Spleen (tissue), 11 donors: ENCODE data around the gene OOSP3. TPM values are rescaled to one million over a fixed set of nuclear protein-coding genes. Genes with fewer than 3 reads are reported as not detected.

Source experiments
- DNase-seq: peaks from one replicate; pipeline ENCODE4 v3.0.0-alpha.2; 2020
- H3K27ac ChIP-seq, 8 donors: fragments of 200-600 bp; sonication (generic) in 7 of 8; 1 replicate in 4 of 8; 2 replicates in 4 of 8; pipeline versions ENCODE4 v1.5.0 to v1.8.0; 2016 to 2021; ENCODE audit warnings: inconsistent platforms in 4 of 8, mild to moderate bottlenecking in 4 of 8, moderate library complexity in 1 of 8
- H3K27me3 ChIP-seq, 7 donors: fragments of 200-600 bp; sonication (generic) in 6 of 7; replicated peaks in 1 of 7; 1 replicate in 4 of 7; 2 replicates in 3 of 7; pipeline versions ENCODE4 v1.5.0 to v1.8.0; 2016 to 2021; ENCODE audit warnings: inconsistent platforms in 3 of 7, mild to moderate bottlenecking in 1 of 7
- H3K36me3 ChIP-seq, 6 donors: fragments of 200-600 bp; sonication (generic) in 5 of 6; 1 replicate in 4 of 6; 2 replicates in 2 of 6; pipeline versions ENCODE4 v1.5.0 to v1.8.0; 2016 to 2021; ENCODE audit warnings: inconsistent platforms in 2 of 6
- H3K4me1 ChIP-seq, 6 donors: fragments of 200-600 bp; sonication (generic) in 5 of 6; 1 replicate in 3 of 6; 2 replicates in 3 of 6; pipeline versions ENCODE4 v1.5.0 to v1.8.0; 2016 to 2021; ENCODE audit warnings: inconsistent platforms in 3 of 6
- H3K4me3 ChIP-seq, 8 donors: fragments of 200-600 bp; sonication (generic) in 7 of 8; 1 replicate in 4 of 8; 2 replicates in 4 of 8; pipeline versions ENCODE4 v1.5.0 to v1.8.0; 2016 to 2021; ENCODE audit warnings: inconsistent platforms in 4 of 8, mild to moderate bottlenecking in 4 of 8, moderate library complexity in 2 of 8
- H3K9me3 ChIP-seq, 8 donors: fragments of 200-600 bp; sonication (generic) in 7 of 8; 1 replicate in 4 of 8; 2 replicates in 4 of 8; pipeline versions ENCODE4 v1.5.0 to v1.8.0; 2016 to 2021; ENCODE audit warnings: inconsistent platforms in 4 of 8
- POLR2A ChIP-seq, 3 donors: fragments of 450-650 bp; IDR thresholded peaks; one replicate each; pipeline ENCODE4 v1.5.1; 2017; ENCODE audit warnings: antibody characterized with exemption in 3 of 3, mild to moderate bottlenecking in 1 of 3
- POLR2AphosphoS5 ChIP-seq, 3 donors: sonication (generic); formaldehyde crosslinking; IDR thresholded peaks; one replicate each; pipeline ENCODE4 v1.5.1; 2017; ENCODE audit warnings: antibody characterized with exemption in 3 of 3
- WGBS, 5 donors: extraction: QIAGEN DNeasy Blood & Tissue Kit in 3 of 5; methylation state at CpG; one replicate each; pipeline versions ENCODE4 v1.1.5 to v1.1.7; 2013 to 2018; 5-methylcytosine and 5-hydroxymethylcytosine counted together
- intact Hi-C: fragments of 100-400 bp; cut with DNase I; formaldehyde crosslinking; loops from one replicate; pipeline ENCODE4 v1.15.0; 2023; ENCODE audit warnings: low total_unique reads
- polyA plus RNA-seq, 3 donors: library from polyadenylated mRNA; stranded (reverse); fragments of 200-250 nt; gene quantifications; one replicate each; pipeline ENCODE4 v1.2.1, GENCODE V29; 2013
- total RNA-seq, 7 donors: library from RNA; depleted of rRNA in 3 of 7; stranded (reverse); fragments of >200 nt in 3 of 7; fragmentation: NEBNext Ultra II Directional in 4 of 7; extraction: Animal tissue kit (Norgen Biotek cat#: 25700) in 4 of 7; gene quantifications; one replicate each; pipeline versions ENCODE4 v1.1.0 to v1.2.1, GENCODE V29; 2016 to 2021
- TF ChIP-seq, protein P1 (sequence below), 11 experiments: fragments of 200-600 bp in 7 of 11; fragments of 450-650 bp in 4 of 11; sonication (generic) in 4 of 11; IDR thresholded peaks in 8 of 11; conservative IDR thresholded peaks in 3 of 11; 1 replicate in 7 of 11; 2 replicates in 4 of 11; pipeline versions ENCODE4 v1.4.0 to v1.8.0; 2016 to 2021; ENCODE audit warnings: antibody characterized with exemption in 11 of 11, inconsistent platforms in 4 of 11, mild to moderate bottlenecking in 1 of 11
- donor health status: healthy with polysubstance abuse.
- donor health status: DM: no; HTN: no; CAD: no; lungs with moderate emphysema.
- donor health status: DM: no; HTN: no; CAD: no.
- donor health status: Bipolar disorder and iron deficiency.
- donor health status: healthy.
- donor health status: DM: no; HTN: no; CAD: no.
- donor health status: DM: yes; HTN: yes; CAD: no.

Gene OOSP3
- total and polyA plus RNA-seq, 10 donors, result not detected

DNA sequence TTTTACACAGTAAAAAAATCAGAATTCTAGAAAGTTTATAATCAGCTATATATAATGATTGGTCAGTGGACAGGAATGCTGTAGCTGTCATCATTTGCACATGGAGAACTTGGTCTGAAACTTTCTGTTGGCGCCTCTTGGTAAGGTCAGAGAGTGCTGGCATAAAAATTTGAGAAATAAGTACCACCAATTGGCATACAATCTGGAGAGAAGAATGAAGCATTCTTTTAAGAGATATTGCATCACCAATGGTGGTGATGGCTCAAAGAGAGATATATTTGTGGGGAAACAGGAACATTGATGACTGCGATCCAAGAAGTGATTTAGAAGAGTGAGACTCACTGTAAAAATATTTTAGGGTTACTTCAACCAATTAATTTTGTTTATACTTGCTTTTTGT, 39.9 kb downstream of the OOSP3 start:
- H3K4me1 ChIP-seq, result no peaks in the 10 kb centered on the region
- DNase-seq, result no peak
- peaks cover 2 to 41% (median 28%) of the 10 kb centered on the region in 8 donors for H3K9me3 ChIP-seq
- intact Hi-C loops, result no loop called here
- WGBS, 5 donors, result 85 to 92% (median 89%) methylated on average over 2 of the region's 2 CpGs
- no peaks in the 10 kb centered on the region for H3K36me3 ChIP-seq
- no peak overlapping the region for H3K27ac ChIP-seq
- no peak overlapping the region for H3K4me3 ChIP-seq
- H3K27me3 ChIP-seq, result no peaks in the 10 kb centered on the region
- no peak for TF ChIP-seq POLR2AphosphoS5 (IDR thresholded peaks at IDR 0.05)
- TF ChIP-seq, protein P1, sequence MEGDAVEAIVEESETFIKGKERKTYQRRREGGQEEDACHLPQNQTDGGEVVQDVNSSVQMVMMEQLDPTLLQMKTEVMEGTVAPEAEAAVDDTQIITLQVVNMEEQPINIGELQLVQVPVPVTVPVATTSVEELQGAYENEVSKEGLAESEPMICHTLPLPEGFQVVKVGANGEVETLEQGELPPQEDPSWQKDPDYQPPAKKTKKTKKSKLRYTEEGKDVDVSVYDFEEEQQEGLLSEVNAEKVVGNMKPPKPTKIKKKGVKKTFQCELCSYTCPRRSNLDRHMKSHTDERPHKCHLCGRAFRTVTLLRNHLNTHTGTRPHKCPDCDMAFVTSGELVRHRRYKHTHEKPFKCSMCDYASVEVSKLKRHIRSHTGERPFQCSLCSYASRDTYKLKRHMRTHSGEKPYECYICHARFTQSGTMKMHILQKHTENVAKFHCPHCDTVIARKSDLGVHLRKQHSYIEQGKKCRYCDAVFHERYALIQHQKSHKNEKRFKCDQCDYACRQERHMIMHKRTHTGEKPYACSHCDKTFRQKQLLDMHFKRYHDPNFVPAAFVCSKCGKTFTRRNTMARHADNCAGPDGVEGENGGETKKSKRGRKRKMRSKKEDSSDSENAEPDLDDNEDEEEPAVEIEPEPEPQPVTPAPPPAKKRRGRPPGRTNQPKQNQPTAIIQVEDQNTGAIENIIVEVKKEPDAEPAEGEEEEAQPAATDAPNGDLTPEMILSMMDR (IDR thresholded peaks at IDR 0.05 in 8 of 11, conservative IDR thresholded peaks at IDR 0.05 in 3 of 11), result no peak
- TF ChIP-seq POLR2A (IDR thresholded peaks at IDR 0.05), result no peak

DNA sequence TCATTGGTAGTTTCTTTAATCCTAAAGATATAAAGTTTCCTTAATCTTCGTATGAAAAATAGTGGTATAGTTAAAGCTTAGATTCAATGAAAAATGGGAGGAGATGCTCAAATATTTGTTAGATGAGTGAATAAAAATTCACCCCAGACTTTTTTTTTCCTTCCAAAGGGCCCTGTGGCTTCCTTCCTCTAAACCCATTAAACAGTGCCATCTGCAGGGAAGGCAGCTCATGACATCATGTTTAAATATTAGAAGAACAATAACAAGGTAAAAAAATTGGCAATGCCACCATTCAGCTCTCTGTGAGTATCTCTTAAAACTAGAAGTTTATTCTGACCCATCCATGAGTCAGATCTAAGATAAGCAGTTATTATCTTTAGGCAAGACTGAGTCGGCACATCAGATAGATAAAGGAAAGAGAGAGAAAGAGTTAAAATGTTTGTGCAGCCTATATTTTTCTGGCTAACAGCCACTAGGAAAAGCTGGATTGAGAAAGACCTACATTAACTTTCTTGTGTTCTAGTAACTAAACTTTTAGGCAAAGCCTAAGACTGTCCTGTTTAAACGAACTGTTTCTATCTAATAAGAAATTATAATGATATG, 40.5 kb downstream of the OOSP3 start:
- H3K36me3 ChIP-seq, result no peaks in the 10 kb centered on the region
- WGBS, 5 donors, result 68 to 82% (median 72%) methylated on average over 3 of the region's 3 CpGs
- H3K9me3 ChIP-seq, result peaks cover 6 to 47% (median 34%) of the 10 kb centered on the region in 8 donors
- no peak for DNase-seq
- H3K4me1 ChIP-seq, result no peaks in the 10 kb centered on the region
- no peak for TF ChIP-seq POLR2AphosphoS5 (IDR thresholded peaks at IDR 0.05)
- TF ChIP-seq, protein P1 (IDR thresholded peaks at IDR 0.05 in 8 of 11, conservative IDR thresholded peaks at IDR 0.05 in 3 of 11), result peak in 5 of 11 experiments; percentile 8 to 43 (median 30)
- no peak for TF ChIP-seq POLR2A (IDR thresholded peaks at IDR 0.05)
- no peak overlapping the region for H3K27ac ChIP-seq
- H3K4me3 ChIP-seq, result no peak overlapping the region
- no peaks in the 10 kb centered on the region for H3K27me3 ChIP-seq
- intact Hi-C loops, result no loop called here

GRCh38 chr11:59923813-59924212, 45.2 kb downstream of the OOSP3 start:
- intact Hi-C loops, result no loop called here
- no peak for DNase-seq
- H3K27ac ChIP-seq, result no peak overlapping the region
- TF ChIP-seq, protein P1 (IDR thresholded peaks at IDR 0.05 in 8 of 11, conservative IDR thresholded peaks at IDR 0.05 in 3 of 11), result no peak
- TF ChIP-seq POLR2AphosphoS5 (IDR thresholded peaks at IDR 0.05) (no peak), POLR2A (IDR thresholded peaks at IDR 0.05) (no peak)
- H3K36me3 ChIP-seq, result no peaks in the 10 kb centered on the region
- WGBS, 5 donors, result 92 to 97% (median 95%) methylated on average over 6 of the region's 6 CpGs
- no peaks in the 10 kb centered on the region for H3K27me3 ChIP-seq
- H3K4me1 ChIP-seq, result no peaks in the 10 kb centered on the region
- H3K9me3 ChIP-seq, result peaks cover 10 to 88% (median 78%) of the 10 kb centered on the region in 8 donors
- no peak overlapping the region for H3K4me3 ChIP-seq

DNA sequence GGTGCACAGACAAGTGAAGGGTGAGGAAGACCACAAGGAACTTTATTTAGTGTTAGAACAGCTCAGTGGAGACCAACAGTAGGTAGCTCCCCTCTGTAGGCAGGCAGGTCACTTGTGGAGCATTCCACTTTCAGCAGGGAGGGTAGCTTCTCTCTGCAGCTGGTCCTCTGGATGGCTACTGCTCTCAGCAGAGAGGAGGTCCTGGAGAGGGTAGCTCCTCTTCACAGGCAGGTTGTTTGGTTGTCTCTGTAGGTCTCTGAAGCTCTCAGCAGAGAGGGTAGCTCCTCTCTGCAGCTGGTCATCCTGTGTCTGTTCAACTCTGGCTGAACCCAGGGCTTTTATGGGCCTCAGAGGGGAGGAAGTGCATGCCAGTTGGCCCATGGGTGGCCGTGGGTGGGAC, 53.1 kb downstream of the OOSP3 start:
- Histone ChIP-seq H3K9me3 (peaks cover 0 to 60% (median 49%) of the 10 kb centered on the region in 8 donors), H3K4me1 (no peaks in the 10 kb centered on the region), H3K36me3 (no peaks in the 10 kb centered on the region), H3K27ac (no peak overlapping the region), H3K4me3 (no peak overlapping the region), H3K27me3 (no peaks in the 10 kb centered on the region)
- TF ChIP-seq, protein P1 (IDR thresholded peaks at IDR 0.05 in 8 of 11, conservative IDR thresholded peaks at IDR 0.05 in 3 of 11), result no peak
- no peak for TF ChIP-seq POLR2AphosphoS5 (IDR thresholded peaks at IDR 0.05)
- TF ChIP-seq POLR2A (IDR thresholded peaks at IDR 0.05), result no peak
- no peak for DNase-seq
- WGBS, 5 donors, result 59 to 87% (median 80%) methylated on average over 1 of the region's 1 CpG; no CpG with 5 or more reads in 1 of the 5 donors
- intact Hi-C loops, result no loop called here
